GF-D8 (cell line): Measurements from ENCODE around the gene WDR55.
"Not testable (repeated sequence)": the region's sequence is repeated elsewhere in the genome, so short reads cannot be mapped to it uniquely, and the experiment has no call there.

Experiments
- DNase-seq: peaks from one replicate; lab custom pipeline; 2025; lab: John Stamatoyannopoulos, UW

WDR55 gene

GRCh38 chr5:140710899-140711552 is 46.3 kb downstream of the WDR55 start:
- peak; percentile 64 for DNase-seq

- DNase-seq, result no peak
These were observed 47.1 kb downstream of the WDR55 start for GRCh38 chr5:140711794-140712193.

GRCh38 chr5:140713562-140714094 is 48.9 kb downstream of the WDR55 start:
- no peak for DNase-seq

GRCh38 chr5:140716238-140716637 is 51.5 kb downstream of the WDR55 start:
- not testable (repeated sequence) for DNase-seq

GRCh38 chr5:140718266-140718592 is 53.5 kb downstream of the WDR55 start:
- DNase-seq, result no peak

- DNase-seq, result not testable (repeated sequence)
These were observed 56.0 kb downstream of the WDR55 start for GRCh38 chr5:140720738-140721137.

- not testable (repeated sequence) for DNase-seq
These were observed 56.7 kb downstream of the WDR55 start for GRCh38 chr5:140721395-140721794.
